Measurements from ENCODE around the gene KLF17.

KLF17 gene, protein sequence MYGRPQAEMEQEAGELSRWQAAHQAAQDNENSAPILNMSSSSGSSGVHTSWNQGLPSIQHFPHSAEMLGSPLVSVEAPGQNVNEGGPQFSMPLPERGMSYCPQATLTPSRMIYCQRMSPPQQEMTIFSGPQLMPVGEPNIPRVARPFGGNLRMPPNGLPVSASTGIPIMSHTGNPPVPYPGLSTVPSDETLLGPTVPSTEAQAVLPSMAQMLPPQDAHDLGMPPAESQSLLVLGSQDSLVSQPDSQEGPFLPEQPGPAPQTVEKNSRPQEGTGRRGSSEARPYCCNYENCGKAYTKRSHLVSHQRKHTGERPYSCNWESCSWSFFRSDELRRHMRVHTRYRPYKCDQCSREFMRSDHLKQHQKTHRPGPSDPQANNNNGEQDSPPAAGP

DNA sequence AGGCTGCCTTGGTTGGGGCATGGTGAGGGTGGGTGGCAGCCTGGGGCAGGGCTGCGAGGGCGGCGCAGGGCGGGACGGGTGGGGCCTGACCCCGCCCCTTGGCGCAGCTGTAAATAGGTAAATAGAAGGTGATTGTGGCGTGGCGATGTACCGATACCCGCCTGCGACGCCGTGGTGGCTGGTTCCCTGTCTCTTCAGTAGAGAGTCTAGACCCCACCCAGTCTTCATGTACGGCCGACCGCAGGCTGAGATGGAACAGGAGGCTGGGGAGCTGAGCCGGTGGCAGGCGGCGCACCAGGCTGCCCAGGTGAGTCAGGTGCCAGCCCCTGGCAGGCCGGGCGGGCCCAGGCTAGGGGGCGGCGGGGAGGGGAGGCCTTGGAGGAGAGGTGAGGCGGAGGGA is at the start of gene KLF17:
KLF17 (plus strand) TSS at position 140 of the 400 bp plus-strand sequence; CDS start at position 227, 87 bp downstream.
- no peak for DNase-seq

- DNase-seq: no peak
Measured at GRCh38 chr1:44071461-44071860, 47.2 kb upstream of the KLF17 start.

DNA sequence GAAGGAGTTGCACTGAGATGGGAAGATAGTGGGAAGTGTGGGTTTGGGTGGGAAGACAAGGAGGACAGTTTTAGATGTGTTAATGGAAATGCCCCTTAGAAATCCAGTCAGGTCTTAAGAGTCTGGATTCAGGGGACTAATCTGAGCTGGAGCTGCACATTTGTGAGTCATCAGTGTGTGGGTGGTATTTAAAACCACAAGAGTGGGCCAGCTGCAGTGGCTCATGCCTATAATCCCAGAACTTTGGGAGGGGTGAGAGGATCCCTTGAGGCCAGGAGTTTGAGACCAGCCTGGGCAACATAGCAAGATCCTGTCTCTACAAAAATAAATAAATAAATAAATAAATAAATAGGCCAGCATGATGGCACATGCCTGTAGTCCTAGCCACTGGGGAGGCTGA is 46.4 kb upstream of the KLF17 start:
- DNase-seq: no peak

DNA sequence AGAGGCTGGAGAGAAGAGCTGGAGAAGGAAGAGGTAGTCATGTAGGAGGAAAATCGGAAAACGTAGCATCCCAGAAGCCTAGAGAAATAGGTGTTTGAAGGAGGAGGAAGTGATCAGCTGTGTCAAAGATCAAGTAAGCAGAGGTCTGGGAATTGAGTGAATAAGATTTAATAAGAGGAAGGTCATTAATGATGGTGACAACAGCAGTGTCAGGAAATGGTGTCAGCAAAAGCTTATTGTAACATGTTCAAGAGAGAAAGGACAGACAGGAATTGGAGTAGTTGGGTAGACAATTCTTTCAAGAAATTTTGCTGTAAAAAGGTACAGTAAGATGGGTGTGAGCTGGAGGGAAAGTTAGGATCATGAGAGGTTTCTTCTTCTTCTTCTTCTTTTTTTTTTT is 45.8 kb upstream of the KLF17 start:
- no peak for DNase-seq

- no peak for DNase-seq
Measured at GRCh38 chr1:44073528-44073927, 45.1 kb upstream of the KLF17 start.

DNA sequence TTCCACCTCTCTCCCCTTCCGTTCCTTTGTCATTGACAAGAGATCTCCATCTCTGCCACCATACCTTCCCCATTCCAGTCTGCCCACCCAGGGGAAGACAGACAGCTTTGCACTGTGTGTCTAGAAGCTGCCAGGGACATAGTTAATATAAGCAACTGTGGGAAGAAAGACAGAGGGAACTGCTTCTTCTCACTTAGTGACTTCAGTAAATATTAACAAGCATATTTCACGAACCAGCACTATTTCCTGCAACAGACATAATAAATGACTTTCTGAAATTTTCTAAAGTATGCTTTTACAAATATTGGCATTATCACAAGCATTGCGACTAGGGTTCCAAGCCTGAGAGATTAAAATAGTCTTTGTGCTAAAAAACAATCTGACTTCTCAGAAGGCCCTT is 44.2 kb upstream of the KLF17 start:
- DNase-seq: no peak

DNA sequence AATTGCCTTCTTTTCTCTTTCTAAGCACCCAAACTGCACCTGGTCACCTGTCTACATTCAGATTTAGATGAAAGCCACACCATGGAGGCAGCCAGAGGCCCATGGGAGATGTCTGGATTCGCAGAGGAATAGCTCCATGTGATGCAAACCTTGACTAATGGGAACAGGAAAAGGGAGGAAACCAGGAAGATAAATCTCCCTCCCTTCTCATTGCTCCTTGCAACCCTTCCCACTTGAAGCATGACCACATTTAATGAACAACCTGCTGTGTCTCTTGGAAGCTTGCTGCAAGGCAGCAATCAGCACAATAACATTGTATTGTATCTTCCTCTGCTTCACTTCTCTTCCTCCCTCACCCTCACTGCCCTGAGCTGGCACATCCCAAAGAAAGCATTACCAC is 42.6 kb upstream of the KLF17 start:
- DNase-seq: no peak

GRCh38 chr1:44077421-44077820 is 41.2 kb upstream of the KLF17 start:
- DNase-seq: no peak

GRCh38 chr1:44078104-44078503 is 40.5 kb upstream of the KLF17 start:
- no peak for DNase-seq

DNA sequence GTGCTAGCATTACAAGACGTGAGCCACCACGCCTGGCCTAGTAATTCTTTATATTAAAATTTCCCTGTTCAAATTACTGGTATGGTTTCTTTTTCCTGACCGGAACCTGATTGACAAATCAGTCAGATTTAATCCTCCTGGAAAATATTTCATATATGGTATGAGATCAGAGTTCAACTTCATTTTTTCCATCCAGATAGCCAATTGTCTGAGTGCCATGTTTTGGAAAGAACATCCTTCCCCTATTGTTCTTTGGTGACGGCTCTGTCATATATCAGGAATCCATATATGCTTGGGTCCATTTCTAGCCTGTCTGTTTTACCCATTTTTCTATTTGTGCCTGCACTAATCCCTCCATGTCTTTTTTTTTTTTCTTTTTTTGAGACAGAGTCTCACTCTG is 39.1 kb upstream of the KLF17 start:
- no peak for DNase-seq

- no peak for DNase-seq
Measured at GRCh38 chr1:44084998-44085675, 33.5 kb upstream of the KLF17 start.

DNA sequence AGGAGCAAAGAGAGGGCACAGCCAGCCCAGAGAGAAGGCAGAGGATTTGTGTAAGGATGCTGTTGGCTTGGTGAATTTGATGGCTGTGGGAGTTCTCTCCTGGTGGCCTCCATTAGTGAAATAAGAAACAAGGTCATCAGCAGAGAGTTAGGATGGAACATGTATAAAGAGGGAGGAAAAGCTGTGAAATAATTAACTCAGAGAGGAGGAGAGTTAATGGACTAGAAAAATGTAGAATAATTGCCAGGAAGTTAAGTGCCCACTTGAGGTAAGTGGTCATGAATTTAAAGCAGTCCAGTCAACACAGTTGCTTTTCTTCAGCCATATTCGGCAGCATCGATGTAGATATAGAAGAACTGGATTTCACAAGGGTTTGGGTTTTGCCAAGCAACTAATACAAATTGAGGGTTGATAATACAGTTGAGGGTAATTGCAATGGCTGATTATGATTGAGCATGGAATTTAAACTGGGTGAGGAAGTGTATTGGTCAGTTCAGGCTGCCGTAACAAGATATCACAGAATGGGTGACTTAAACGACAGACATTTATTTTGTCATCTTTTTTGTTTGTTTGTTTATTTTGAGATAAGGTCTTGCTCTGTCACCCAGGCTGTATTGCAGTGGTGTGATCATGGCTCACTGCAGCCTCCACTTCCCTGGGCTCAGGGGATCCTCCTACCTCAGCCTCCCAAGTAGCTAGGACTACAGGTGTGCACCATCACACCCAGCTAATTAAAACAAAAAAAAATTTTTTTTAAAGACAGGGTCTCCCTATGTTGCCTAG is 31.7 kb upstream of the KLF17 start:
- no peak for DNase-seq

DNA sequence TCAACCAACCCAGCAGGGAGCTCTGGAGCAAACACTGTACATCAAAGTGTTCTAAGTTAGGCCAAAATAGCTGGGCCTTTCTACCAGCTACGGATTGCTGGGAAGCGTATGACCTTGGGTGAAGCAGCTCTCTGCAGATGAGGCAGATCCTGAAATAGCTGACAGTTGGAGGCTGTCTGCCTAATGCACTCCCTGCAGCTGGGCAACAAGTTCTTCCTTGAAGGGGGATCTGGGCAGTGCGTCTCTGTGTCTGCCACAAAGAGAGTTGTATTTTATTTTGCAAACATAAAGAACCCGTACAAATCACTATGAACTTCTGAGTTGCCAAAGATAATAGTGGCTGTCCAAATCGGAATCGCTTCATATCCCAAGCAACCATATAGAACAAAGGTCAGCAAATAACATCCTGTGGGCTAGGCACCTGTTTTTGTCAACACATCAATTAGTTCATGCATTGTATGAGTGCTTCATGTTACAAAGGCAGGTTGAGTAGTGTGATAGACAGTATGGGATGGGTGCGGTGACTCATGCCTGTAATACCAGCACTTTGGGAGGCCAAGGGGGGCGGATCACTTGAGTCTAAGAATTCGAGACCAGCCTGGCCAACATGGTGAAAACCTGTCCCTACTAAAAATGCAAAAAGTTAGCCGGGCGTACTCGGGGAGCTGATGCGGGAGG is 29.1 kb upstream of the KLF17 start:
- DNase-seq: no peak

DNA sequence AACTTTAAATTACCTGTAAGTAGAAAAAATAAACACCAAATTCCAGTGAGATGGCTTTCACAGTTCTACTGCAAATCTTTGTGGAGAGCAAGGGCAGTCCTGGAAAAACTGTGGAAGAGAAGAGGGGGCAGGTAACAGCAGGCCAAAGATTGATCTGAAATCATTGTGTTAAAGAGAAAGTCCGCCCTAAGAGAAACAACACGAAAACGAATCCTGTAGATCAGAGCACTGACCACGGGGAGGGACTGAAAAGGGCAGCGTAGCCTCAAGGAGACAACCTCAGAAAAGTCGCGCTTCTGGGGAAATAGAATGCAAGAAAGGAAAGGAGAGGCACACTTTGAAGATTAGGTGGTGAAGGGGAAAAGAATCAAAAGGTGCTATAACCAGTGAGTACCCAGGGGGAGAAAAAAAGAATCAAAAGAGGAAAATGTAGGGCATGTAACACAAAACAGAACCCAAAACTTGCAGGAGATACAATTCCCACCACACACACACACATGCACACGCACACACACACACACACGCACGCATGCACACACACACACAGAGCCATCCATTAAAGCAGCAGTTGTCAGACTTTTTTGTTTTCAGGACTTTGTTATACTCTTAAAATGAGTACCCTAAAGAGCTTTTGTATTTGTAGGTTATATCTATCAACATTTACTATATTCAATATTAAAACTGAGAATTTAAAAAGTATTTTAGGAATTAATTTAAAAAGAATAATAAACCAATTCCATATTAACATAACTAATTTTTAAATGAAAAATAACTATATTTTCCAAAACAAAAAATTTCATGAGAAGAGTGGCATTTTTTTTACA is 28.0 kb upstream of the KLF17 start:
- no peak for DNase-seq

DNA sequence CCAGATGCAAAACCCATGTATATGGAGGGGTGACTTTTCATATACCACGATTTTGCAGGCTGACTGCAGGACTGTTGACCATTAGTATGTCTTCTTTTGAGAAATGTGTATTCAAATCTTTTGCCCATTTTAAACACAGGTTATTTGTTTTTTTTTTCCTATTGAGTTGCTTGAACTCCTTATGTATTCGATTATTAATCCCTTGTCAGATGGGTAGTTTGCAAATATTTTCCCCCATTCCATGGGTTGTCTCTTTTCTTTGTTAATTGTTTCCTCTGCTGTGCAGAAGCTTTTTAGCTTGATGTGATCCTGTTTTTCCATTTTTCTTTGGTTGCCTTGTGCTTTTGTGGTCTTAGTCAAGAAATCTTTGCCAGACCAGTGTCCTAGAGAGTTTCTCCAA is 24.6 kb upstream of the KLF17 start:
- no peak for DNase-seq

DNA sequence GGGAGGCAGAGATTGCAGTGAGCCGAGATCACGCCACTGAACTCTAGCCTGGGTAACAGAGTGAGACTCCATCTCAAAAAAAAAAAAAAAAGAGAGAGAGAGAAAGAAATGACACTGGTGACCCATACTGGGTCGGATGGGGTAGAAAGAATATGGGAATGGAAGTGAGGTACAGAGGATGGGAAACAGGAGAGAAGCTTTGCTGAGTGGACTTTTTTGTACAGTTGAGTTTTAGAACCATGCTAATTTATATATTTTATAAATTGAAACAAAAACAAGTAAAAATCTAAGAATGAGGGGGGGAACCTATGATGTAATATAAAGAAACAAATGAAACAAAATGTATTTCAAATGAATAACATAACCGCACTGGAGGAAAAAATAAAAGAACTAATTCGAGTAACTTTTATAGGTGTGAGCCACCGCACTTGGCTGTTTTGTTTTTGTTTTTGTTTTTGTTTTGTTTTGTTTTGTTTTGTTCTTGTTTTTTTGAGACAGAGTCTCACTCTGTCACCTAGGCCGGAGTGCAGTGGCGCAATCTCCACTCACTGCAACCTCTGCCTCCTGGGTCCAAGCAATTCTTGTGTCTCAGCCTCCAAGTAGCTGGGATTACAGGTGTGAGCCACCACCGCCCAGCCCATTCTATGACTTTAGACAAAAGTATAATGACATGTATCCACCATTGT is 18.3 kb upstream of the KLF17 start:
- no peak for DNase-seq

DNA sequence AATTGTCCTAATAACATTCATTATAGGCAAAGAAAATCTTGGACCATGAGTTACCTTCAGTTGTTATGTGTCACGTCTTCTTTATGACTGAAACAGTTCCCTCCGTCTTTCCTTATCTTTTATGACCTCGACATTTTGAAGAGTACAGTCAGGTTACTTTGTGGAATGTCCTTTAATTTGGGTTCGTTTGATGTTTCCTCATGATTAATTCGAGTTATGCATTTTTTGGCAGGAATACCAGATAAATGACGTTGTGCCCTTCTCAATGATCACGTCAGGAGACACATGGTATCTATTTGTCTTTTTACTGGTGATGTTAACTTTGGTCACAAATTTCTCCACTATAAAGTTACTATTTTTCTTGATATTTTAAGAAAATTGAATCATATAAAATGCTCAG is 17.3 kb upstream of the KLF17 start:
- DNase-seq: no peak

- no peak for DNase-seq
Measured at GRCh38 chr1:44103270-44104131, 15.1 kb upstream of the KLF17 start.

DNA sequence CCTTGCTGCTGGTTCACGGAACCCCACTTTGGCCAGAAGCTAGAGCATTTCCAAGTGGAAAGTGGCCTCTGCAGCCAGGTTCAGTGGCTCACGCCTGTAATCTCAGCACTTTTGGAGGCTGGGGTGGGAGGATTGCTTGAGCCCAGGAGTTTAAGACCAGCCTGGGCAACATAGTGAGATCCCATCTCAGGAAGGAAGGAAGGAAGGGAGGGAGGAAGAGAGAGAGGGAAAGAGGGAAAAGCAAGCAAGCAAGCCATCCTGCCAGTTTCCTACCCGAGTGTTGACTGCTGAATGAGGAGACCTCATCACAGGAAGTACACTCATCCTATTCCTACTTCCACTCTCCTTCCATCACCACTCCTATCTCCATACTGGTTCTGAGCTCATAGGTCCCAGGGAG is 12.8 kb upstream of the KLF17 start:
- no peak for DNase-seq

- DNase-seq: no peak
Measured at GRCh38 chr1:44108241-44108640, 10.4 kb upstream of the KLF17 start.

DNA sequence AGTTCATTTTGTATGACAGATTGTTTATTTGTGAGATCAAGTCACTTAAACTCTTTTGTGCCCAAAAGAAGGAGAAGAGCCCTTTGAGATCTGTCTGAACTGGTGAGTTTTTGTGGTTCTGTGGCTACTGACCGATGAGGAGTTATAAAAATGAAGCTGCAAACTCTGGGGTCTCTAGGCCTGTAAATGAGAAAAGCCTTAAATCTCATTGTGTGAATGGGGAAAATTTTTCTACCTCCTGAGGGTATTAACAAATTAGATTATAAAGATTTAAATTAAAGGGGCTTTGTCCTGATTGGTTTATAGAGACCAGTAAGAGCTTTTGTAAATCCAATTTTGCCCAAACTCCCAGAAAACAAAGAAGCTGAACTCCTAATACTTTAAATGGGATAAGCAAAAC is 9.7 kb upstream of the KLF17 start:
- no peak for DNase-seq

Data from stimulated activated CD4-positive, alpha-beta T cell treated with anti-CD3 and anti-CD28 coated beads, Interleukin-12 subunit alpha, Interleukin-12 subunit beta, amount 100 ng/mL, for 4 hours (primary cell).